OCI-M2 (cell line): ENCODE measurements around the gene GRAMD1B.

Source experiments
- DNase-seq: peaks from one replicate; lab custom pipeline; 2025; ENCODE audit not compliant: unreplicated experiment; lab: John Stamatoyannopoulos, UW

GRAMD1B gene

DNA sequence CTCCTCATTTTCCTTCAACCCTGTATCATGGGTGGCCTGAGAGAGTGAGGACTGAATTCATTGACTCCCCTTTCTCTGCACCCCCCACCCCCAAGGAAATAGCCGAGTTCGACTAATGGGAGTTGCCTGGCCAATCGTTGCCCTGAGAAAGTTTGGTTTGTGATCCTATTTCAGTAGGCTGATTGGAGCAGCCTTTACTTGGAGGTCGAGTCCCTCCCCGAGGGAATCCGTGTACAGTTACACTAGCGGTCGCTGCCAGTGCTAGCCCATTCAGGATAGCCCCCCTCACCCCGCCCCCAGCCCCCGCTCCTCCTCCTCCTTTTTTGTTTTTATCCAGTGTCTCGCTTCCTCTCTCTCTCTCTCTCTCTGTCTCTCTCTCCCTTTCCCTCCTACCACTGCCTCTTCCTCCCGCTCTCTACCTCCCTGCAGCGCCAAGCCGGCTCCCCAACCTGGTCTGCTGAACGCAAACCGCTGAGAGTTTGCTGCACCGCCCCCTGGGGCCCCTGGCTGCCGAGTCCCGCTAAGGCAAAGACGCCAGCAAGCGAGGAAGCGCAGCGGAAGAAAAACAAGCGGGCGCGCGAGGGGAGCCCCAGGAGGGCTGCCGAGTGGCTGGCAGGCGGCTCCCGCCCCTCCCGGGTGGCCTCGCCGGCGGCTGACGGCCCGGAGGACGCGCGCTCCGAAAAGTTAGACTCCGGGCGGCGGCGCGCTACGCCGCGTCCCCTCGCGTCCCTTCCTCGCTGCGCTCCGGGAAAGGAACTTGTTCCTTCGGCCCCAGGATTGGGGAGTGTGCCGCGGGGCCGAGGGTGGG is at the start of gene GRAMD1B:
TSS of gene GRAMD1B (plus strand) at position 357 of the 808 bp plus-strand sequence. CDS start 524 bp downstream, outside the sequence.
- DNase-seq, result no peak

DNA sequence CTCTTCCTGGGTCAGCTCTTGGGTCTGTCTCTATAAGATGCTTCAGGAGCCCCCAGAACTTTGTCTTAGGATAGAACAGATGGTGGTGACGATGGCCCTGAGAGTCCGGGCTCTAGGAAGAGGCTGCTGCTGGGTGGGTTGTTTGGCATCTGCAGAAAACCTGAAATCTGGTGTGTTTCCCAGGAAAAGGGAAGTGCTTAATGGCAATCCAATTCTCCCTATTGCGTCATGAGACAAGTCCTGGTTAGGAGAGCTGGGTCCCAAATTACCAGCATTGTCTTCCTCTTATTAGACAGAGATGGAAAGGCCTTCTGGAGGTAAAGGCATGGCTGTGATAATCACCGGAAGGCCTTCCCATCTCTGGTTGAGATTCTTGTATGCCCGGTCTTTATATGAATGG is 48.9 kb upstream of the GRAMD1B start:
- no peak for DNase-seq

DNA sequence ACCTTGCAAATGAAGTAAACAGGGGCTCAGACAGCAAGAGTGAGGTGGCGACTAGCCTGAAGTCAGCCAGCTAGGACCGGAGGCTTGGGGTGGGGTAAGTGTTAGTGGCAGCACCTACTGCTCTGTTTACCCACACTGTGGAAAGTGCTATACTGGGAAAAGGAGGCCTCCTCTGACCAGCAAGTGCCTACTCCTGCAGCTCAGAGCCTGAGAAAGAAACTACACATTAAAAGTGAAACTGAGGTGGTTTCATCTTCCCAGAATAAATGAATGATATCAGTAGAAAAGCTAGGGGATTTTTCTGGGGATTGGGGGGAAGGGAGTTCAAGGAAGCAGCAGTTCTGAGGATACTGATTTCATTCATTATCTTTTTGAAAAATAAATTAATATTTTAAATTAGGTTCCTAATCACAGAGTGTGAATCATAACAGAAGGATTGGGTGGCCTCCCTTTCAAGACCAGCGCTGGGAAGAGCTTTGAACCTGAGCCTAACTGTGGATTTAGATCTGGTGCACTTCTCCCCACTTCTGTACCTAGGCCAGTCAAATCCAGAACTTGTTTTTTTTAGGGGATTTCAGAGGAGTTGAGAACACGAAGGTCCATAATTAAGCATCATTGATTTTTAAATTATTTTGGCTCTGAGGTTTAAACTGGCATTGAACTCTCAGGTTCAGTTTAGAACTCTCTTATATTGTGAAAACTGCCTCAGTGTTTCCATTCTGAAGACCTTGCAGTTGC is 48.1 kb upstream of the GRAMD1B start:
- DNase-seq, result no peak

DNA sequence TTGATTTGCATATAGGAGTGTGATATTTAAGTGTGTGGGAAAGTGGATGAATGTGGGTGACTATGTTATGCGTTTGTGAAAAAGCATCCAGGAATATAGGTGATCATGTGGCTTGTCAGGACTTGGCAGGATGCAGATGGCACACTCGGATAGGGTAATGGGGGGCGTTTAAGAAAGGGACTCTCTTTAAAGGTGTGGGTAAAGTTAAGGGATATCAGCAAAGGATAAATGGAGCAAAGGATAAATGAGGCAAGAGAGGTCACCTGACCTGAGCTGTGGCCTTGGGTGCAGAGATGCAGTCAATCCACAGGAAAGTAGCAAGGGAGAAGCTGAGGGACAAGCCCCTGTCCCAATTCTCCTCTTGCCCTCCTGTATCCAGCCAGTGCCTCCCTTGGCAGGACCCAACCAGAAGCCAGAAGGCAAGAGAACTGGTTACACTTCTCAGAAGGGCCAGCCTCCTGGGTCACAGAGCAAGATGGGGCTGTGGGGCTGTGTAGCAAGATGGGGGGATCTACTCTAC is 47.5 kb upstream of the GRAMD1B start:
- no peak for DNase-seq

DNA sequence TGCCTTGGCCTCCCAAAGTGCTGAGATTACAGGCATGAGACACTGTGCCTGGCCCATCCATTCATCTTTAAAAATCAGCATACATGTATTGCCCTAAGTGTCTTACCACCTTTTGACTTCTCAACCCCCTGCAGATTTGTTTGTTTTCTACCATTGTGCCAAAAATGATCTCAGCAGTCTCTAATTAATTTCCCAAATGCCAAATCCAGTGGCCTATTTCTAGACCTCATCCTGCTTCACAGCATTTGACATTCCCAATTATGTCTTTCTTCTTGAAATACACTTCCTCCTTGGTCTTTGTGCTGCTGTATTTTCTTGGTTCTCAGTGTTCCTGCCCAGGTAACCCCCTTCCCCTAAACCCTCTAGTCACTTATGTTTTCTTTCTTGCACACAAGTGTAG is 46.0 kb upstream of the GRAMD1B start:
- DNase-seq, result no peak

DNA sequence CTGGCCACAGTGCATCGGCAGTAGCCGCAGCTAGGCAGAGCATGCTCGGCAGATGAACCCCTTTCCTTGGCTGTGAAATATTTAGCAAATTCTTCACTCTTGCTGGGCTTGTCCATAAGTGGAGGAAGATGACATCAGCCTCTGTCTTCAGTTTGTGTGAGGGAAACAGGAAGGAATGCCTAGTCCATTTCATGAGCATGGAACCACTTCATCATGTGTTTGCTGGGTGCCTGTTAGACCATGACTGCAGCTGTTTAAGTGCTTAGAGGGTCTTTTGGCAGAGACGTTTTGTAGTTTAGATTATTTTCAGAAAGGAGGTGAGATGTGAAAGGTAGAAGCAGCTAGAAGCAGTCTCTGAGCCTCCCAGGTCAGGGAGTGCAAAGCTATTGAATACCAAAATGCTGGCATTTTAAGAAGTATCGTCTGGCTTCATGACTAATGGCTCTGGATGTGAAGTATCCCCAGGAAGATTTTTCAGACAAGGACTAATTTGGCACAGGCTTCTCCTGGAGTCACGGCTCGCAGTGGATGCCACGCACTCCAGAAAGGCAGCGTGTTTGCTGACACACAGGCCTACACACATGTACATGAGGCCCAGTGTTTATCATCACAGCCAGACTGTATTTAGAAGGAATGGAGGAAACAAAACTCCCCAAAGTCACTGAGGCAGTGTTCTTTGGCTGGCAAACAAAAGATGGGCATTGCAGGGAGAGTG is 43.1 kb upstream of the GRAMD1B start:
- DNase-seq, result no peak

DNA sequence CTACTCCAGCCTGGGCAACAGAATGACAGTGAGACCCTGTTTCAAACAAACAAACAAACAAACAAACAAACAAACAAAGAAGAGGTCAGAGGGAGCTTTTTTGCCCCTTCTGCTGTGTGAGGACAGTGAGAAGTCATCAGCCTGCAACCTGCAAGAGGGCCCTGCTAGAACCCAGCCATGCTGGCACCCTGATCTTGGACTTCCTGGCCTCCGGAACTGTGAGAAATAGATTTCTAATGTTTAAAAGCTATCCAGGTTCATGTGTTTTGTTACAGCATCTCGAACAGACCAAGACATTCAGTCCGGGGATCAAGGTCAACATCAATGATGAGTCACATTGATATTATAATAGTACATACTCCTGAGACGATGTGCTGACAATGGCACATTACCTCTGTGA is 41.4 kb upstream of the GRAMD1B start:
- DNase-seq, result no peak

DNA sequence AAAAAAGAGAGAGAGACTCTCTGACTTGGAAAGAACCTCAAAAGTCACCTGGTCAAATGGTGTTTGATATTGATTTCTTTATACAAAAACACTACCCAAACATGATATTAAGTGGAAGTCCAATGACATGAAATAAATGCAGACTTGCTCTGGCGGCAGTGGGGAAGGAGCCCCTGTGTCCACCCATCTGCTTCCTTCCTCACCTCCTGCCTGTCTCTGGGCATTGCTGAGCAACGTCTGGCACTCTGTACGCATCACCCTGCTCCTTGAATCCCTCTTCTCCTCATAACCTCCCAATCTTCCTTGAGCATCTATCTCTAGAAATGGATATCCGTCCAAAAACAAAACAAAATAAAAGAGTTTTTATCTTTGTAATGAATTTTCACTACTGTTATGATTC is 39.9 kb upstream of the GRAMD1B start:
- DNase-seq, result no peak

DNA sequence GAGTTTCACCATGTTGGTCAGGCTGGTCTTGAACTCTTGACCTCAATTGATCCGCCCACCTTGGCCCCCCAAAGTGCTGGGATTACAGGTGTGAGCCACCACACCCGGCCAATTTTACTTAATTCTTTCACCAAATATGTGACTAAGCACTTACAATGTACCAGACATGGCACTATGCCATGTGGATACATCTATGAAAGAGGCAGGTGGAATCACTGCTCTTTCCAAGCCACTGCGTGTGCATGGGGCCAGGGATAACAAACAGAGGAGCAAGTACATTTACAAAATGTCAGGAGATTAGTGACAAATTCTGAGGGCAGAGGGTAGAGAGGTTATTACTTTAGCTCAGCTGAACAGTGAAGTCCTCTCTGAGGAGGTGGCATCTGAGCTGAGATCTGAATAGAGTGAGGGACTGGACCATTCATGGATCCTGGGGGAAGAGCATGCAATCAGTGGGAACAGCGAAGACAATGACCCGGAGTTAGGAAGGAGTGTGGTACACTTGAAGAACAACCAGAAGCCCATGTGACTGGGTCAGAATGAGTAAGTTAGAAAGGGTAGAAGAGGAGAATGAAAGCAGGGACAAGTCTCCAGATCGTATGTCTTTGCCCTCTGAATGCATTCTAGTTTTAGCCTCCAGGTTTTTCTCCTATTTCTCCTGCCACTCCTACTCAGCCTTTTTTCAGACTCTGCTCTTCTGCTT is 38.3 kb upstream of the GRAMD1B start:
- DNase-seq, result no peak

DNA sequence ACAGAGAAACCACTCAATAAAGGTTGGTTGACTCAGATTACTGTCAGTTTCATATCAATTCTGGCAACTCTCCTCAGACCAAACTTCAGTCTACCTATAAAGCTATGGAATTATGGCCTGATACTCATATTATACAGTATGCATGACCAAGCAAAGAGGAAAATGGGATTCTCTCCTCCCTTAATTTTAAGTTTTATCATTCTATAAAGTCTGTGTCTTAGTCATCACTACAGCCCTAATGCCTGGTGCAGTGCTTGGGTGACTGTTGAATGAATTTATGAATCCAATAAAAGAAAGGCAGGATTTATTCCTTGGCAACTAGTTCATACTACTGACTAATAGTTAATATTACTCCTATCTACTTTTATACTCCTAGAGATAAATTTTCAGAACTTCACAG is 37.6 kb upstream of the GRAMD1B start:
- DNase-seq, result no peak

DNA sequence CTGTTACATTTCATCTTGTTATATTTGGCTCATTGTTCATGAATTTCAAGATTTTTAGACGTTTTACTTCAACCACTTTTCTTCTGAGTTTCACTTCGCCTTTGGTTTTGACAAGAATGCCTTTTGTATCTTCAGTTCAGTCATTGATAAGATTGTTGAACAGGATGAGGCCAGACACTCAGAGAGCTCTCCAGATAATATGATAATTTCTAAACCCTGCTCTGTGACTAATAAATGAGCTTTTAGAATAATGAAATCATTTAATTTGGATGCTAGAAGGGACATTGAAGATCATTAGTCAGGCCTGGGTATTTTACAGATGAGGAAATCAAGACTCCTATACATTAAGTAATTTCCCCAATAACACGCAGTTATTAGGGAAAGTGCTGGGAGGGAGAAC is 37.2 kb upstream of the GRAMD1B start:
- DNase-seq, result no peak

DNA sequence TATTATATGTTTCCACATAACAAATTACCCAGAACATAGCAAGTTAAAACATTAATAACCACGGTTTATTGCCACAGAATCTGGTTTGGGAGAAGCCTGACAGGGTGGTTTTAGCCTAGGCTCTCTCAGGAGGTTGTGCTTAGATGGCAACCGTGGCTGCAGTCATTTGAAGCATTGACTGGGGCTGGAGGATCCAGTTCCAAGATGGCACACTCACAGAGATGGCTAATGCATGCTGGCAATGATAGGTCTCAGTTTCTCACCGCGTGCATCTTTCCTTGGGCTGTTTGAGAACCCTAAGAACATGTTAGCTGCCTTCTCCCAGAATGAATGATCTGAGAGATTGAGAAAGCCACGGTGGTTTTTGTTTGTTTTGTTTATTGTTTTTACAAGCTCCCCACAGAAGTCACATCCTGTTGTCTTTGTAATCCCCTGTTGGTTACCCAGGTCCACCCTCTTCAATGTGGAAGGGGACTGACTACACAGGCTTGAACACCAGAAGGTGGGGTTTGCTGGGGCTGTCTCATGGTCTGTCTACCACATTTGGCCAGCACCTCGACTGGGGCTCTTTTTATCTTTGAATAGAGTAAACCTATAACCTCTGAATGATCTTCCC is 36.6 kb upstream of the GRAMD1B start:
- DNase-seq, result no peak

DNA sequence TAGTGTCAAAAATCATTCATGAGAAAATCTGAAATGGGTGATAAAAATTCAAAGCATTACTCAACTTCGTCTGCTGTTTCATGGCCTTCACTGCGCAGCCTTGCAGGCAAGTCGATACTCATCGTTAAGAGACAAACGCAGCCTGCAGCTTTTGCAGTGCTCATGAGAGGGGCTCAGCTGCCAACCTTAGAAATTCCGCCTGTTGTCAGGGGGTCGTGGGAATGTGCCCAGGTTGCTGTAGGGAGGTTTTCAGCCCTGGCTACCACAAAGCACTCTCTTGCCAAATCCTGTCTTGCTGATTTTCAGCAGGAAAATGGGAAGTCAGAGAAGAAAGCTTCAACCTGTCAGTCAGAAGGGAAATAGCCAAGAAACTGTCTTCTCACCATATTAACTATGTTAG is 25.4 kb upstream of the GRAMD1B start:
- no peak for DNase-seq

DNA sequence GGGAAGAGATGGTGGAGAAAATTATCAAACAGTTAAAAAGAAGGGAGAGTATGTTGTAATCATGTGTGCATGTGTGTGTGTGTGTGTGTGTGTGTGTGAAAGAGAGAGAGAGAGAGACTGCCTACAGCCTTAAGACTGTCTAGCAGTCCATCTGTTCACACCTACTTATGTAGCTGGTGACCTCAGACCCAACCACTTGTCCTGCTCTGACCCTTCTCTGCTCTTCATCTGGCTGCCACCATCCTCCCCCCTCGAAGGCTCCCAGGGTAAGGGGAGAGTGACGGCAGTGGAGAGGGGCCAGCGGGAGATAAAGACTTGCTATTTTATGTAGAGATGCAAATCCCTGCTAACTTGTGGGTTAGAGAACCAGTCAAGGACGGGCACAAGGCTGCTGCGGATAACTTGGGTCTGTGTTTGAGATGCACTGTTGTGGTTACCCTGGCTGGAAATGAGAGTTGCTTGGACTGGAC is 24.9 kb upstream of the GRAMD1B start:
- DNase-seq, result no peak

DNA sequence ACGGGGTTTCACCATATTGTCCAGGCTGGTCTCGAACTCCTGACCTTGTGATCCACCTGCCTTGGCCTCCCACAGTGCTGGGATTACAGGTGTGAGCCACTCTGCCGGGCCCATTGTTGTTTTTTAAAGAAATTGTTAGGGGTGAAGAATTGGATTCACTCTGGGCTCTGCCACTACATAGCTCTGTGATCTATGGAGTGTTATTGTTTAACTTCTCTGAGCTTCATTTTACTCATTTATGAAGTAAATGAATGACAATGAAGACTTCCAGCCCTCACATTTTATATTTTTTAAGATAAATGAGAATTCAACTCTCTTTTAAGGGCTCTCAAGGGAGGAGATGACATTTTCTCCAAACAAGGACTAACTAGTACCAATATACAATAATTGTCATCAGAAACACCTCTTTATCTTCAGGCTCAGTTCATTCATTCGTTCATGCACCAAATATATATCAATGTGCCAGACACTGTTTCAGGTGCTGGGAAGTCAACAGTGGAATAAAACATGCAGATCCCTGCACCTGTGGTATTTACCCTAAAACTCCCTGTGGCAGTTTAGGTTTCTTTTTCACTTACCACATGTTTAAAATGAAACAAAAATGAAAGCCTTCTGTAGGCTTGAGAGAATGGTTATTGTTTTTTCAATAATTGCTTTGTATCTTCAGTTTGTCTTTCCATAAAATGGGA is 23.5 kb upstream of the GRAMD1B start:
- no peak for DNase-seq

DNA sequence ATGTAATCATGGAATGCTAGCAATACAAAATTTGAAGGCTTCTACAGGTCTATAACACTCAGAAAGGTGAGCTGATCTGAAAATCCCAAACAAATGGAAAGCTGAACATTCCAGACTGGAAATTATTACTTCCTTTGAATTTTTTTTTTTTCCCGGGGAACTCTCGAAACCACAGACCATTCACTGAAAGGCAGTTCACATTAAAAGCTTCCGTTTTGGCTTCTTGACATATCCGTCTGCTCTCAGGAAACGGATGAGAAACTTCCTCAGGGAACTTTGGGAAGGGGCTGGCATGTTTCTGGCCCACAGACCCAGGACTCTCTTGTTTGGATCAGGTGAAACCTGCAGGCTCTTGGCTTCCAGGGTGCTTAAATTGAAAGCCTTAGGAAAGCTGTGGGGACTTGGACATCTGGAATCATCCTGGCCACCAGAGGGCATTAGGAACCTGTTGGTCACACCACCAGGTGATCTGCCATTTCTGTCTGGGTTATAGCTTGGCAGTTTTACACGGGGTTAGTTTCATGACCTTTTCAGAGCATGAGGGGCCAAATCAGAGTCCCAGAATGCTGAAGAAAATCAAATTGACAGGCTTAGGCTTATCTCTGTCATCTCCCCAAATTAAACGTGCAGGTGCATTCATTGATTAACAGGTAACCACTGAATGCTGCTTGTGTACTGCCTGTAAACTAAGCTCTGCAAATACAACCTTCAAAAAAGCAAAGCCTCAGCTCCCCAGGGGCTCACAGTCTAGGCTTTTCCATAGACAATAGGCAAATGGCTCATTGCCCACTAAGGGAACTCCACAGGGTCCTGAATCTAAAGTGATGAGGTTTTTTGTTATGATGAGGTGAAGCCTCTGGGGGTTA is 22.7 kb upstream of the GRAMD1B start:
- no peak for DNase-seq

DNA sequence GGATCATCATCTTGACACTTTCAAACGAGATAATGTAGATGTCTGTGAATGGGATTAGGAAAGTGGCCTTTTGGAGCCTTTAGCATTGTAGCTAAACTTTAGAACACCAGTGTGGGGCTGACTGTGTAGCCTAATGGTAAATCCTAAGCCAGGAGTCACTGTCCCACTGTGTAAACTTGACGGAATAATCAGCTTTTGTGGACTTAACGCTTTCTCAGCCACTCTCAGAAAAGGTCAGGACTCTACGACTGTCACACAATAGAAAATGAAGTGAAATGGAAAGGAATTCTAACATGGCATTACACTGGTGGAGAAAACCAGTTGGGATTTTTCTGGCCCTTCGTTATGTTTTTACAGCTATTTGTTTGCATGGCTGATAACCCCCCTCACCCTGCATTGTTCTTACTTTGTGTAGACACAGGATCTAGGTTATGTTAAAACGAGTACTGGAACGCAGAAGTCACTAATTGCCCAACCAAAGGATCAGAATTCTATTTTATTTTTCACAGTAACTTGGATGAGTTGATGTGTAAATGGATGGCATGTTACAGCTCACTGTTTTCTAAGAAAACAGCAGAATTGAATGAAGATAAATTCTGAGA is 22.0 kb upstream of the GRAMD1B start:
- no peak for DNase-seq

DNA sequence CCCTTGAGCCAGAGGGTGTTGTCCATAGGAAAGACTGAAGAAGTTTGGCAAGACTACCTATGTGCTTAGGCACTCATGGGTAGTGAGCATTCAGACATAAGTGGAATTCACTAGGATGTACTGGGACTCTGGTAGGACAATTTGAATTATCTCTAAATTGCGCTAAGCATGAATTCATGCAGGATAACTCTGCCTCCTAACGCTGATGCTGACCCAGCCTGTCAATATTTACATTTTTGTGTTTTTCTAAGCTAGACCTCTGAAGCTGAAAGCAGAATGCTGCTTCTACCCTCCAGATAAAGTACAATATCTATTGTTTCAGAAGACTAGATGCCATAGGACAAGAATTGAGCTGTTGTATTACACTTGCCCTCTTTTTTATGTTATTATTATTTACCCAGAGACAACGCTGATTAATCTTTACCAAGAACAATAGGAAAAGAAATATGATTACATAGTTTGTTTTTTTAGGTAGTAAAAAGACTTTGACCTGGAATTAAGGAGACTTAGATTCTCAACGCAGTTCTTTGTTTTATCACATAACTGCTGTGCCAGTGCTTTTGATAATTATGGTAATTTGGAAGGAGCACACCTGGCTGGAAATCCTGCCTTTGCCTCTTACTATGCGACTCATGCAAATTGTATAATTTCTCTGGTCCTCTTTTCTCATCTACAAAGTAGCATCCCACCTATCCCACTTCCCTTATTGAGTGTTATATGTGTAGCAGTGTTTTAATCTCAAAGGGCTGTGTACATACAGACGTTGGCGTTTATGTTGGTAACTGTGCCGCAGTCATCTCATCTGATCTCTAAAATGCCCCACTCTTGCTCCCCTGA is 21.2 kb upstream of the GRAMD1B start:
- no peak for DNase-seq
